Bronchial epithelial cell (primary cell): Measurements from ENCODE around the gene GBE1. TPM values are rescaled to one million over a fixed set of nuclear protein-coding genes. Genes with fewer than 3 reads are reported as not detected.

Source experiments
- DNase-seq: peaks from one replicate; pipeline ENCODE4 v3.0.0-alpha.2; 2010; ENCODE audit warnings: low read depth
- FAIRE-seq: peaks from 2 replicates; lab custom pipeline; 2011; peaks lifted over from hg19 to GRCh38; lab: Jason Lieb, UNC
- H3K27me3 ChIP-seq: 2 replicates; pipeline ENCODE4 v1.5.1; 2011; ENCODE audit warnings: low read length; ENCODE audit not compliant: control insufficient read depth, insufficient read depth
- H3K36me3 ChIP-seq: 2 replicates; pipeline ENCODE4 v1.5.1; 2011; ENCODE audit warnings: low read length; ENCODE audit not compliant: control insufficient read depth, insufficient read depth
- H3K4me3 ChIP-seq: 2 replicates; pipeline ENCODE4 v1.5.1; 2011; ENCODE audit warnings: mild to moderate bottlenecking, low read depth, low read length, control low read depth
- CTCF ChIP-seq: IDR thresholded peaks from 2 replicates; pipeline ENCODE4 v1.5.1; 2011; ENCODE audit warnings: mild to moderate bottlenecking, moderate library complexity, low read length, control low read depth, inconsistent platforms; ENCODE audit not compliant: insufficient read depth, severe bottlenecking
- total RNA-seq: library from RNA; depleted of rRNA; stranded (reverse); fragments of >200 nt; gene quantifications from 2 replicates; pipeline ENCODE4 v1.2.1, GENCODE V29; 2014

The GBE1 gene
- total RNA-seq, 1 donor from 2014 or later, result 94.0 TPM

GRCh38 chr3:81565041-81565440 lies 196.4 kb downstream of the GBE1 start:
- DNase-seq (peak; percentile 61), FAIRE-seq (no peak)
- Histone ChIP-seq H3K36me3 (peaks cover 1% of the 10 kb centered on the region), H3K27me3 (no peaks in the 10 kb centered on the region), H3K4me3 (no peak overlapping the region)
- TF ChIP-seq CTCF, result no peak

DNA sequence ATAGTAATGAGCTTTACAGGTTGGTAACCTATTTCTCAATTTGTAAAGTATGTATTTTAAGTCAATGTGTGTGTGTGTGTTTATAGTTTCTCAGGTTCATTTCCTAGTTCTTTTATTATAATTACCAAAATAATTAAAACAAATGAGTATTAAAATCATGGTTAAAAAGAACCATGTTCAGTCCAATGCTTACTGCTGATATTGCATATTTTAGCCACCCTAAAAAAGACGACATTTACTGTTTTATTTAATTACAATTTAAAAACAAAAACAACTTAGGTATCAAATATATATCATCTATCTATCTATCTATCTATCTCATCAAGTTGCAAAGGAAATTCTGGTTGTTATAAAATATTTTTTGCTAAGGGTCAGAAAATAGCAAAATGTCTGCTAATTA lies 203.3 kb downstream of the GBE1 start:
- Histone ChIP-seq H3K27me3 (no peaks in the 10 kb centered on the region), H3K36me3 (no peaks in the 10 kb centered on the region), H3K4me3 (no peak overlapping the region)
- no peak for TF ChIP-seq CTCF
- no peak for FAIRE-seq
- DNase-seq, result no peak

- no peak for DNase-seq
- Histone ChIP-seq H3K36me3 (peaks cover 1% of the 10 kb centered on the region), H3K4me3 (no peak overlapping the region), H3K27me3 (no peaks in the 10 kb centered on the region)
- FAIRE-seq, result no peak
- TF ChIP-seq CTCF, result no peak
Observed at GRCh38 chr3:81554801-81555200, 206.6 kb downstream of the GBE1 start.

GRCh38 chr3:81554388-81554787 lies 207.1 kb downstream of the GBE1 start:
- H3K36me3 ChIP-seq, result peaks cover 1% of the 10 kb centered on the region
- FAIRE-seq (no peak), DNase-seq (no peak)
- no peaks in the 10 kb centered on the region for H3K27me3 ChIP-seq
- H3K4me3 ChIP-seq, result no peak overlapping the region
- no peak for TF ChIP-seq CTCF

DNA sequence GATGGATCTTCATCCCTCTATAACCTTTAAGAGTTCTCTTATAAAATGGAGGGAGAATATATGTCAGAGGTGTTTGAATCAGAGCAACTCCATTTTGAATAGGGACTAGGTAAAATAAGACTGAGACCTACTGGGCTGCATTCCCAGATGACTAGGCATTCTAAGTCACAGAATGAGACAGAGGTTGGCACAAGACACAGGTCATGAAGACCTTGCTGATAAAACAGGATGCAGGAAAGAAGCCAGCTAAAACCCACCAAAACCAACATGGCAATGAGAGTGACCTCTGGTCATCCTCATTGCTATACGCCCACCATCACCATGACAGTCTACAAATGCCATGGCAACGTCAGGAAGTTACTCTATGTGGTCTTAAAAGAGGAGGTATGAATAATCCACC lies 211.0 kb downstream of the GBE1 start:
- peaks cover 3% of the 10 kb centered on the region for H3K36me3 ChIP-seq
- FAIRE-seq, result no peak
- no peak for TF ChIP-seq CTCF
- H3K4me3 ChIP-seq, result no peak overlapping the region
- H3K27me3 ChIP-seq, result no peaks in the 10 kb centered on the region
- DNase-seq, result no peak

DNA sequence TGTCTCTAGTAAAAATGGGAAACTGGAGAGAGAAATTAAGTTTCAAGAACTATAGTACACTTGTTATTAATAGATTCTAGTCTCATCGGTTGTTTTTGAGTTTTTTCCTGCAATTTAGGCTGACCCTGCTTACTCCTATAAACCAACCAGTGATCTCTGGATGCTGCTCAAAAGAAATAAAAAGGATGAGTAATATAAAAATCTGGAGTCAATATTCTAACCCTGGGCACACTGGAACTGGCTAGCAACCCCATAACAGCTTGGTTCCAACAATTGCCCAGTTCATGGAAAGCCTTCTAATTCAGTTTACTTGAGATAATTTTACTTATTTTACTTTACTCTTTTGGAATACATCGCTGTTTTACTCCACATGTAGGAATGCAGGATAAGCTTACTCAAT lies 211.6 kb downstream of the GBE1 start:
- H3K4me3 ChIP-seq, result no peak overlapping the region
- DNase-seq, result no peak
- no peaks in the 10 kb centered on the region for H3K27me3 ChIP-seq
- H3K36me3 ChIP-seq, result peaks cover 3% of the 10 kb centered on the region
- FAIRE-seq, result no peak
- no peak for TF ChIP-seq CTCF
